HG03565 (cell line): Measurements from ENCODE around the gene SCUBE2.

ENCODE experiments used
- ATAC-seq: cut with Tn5 transposase; IDR thresholded peaks from one replicate; pipeline ENCODE4 v1.9.1; 2021; ENCODE audit warnings: mild to moderate bottlenecking, moderate library complexity; ENCODE audit not compliant: unreplicated experiment

Gene SCUBE2

GRCh38 chr11:9076046-9076445, 15.4 kb downstream of the SCUBE2 start:
- ATAC-seq: no peak

- no peak for ATAC-seq
These were observed 15.8 kb downstream of the SCUBE2 start for GRCh38 chr11:9075556-9075955.

GRCh38 chr11:9074338-9075029, 16.9 kb downstream of the SCUBE2 start:
- no peak for ATAC-seq

GRCh38 chr11:9073466-9074225, 17.8 kb downstream of the SCUBE2 start:
- ATAC-seq: no peak

- ATAC-seq: no peak
These were observed 18.7 kb downstream of the SCUBE2 start for GRCh38 chr11:9072626-9073176.

GRCh38 chr11:9071692-9072091, 19.7 kb downstream of the SCUBE2 start:
- ATAC-seq: no peak

- ATAC-seq: no peak
These were observed 20.5 kb downstream of the SCUBE2 start for GRCh38 chr11:9070749-9071491.

GRCh38 chr11:9069862-9070470, 21.4 kb downstream of the SCUBE2 start:
- ATAC-seq: no peak

GRCh38 chr11:9069256-9069655, 22.1 kb downstream of the SCUBE2 start:
- ATAC-seq: no peak

GRCh38 chr11:9066433-9066925, 24.9 kb downstream of the SCUBE2 start:
- ATAC-seq: no peak

- ATAC-seq: no peak
These were observed 25.6 kb downstream of the SCUBE2 start for GRCh38 chr11:9065607-9066432.

- ATAC-seq: no peak
These were observed 29.6 kb downstream of the SCUBE2 start for GRCh38 chr11:9061807-9062206.

GRCh38 chr11:9060700-9061111, 30.7 kb downstream of the SCUBE2 start:
- peak; percentile 98 for ATAC-seq

- no peak for ATAC-seq
These were observed 32.0 kb downstream of the SCUBE2 start for GRCh38 chr11:9059406-9059805.

- no peak for ATAC-seq
These were observed 33.5 kb downstream of the SCUBE2 start for GRCh38 chr11:9057888-9058287.

GRCh38 chr11:9057007-9057406, 34.4 kb downstream of the SCUBE2 start:
- no peak for ATAC-seq

GRCh38 chr11:9056467-9056866, 34.9 kb downstream of the SCUBE2 start:
- ATAC-seq: no peak

- no peak for ATAC-seq
These were observed 37.9 kb downstream of the SCUBE2 start for GRCh38 chr11:9053316-9054035.

GRCh38 chr11:9052316-9052715, 39.1 kb downstream of the SCUBE2 start:
- no peak for ATAC-seq
